KBM-7 (cell line): Measurements from ENCODE around the gene RPTOR.
"Not testable (repeated sequence)": the region's sequence is repeated elsewhere in the genome, so short reads cannot be mapped to it uniquely, and the experiment has no call there.

Experiments
- DNase-seq: peaks from one replicate; pipeline ENCODE4 v3.0.0-alpha.2; 2015
- in situ Hi-C: fragments of 300-500 bp; cut with MboI; formaldehyde crosslinking; loops from 2 replicates; pipeline ENCODE4 v1.14.3; 2020; ENCODE audit warnings: low sequenced_read_pairs, low pct_unique_long_range_greater_than_20kb, mixed read lengths

The RPTOR gene

GRCh38 chr17:80605326-80606066, 60.9 kb downstream of the RPTOR start:
- in situ Hi-C loops = no loop called here
- DNase-seq = peak; percentile 55

- DNase-seq = no peak
- in situ Hi-C loops = no loop called here
These were observed 63.7 kb downstream of the RPTOR start for GRCh38 chr17:80608326-80608725.

- in situ Hi-C loops = no loop called here
- DNase-seq = no peak
These were observed 65.1 kb downstream of the RPTOR start for GRCh38 chr17:80609757-80610156.

GRCh38 chr17:80611816-80612215, 67.2 kb downstream of the RPTOR start:
- in situ Hi-C loops = no loop called here
- no peak for DNase-seq

GRCh38 chr17:80612997-80613731, 68.5 kb downstream of the RPTOR start:
- in situ Hi-C loops = no loop called here

GRCh38 chr17:80613732-80614071, 69.1 kb downstream of the RPTOR start:
- DNase-seq = no peak
- in situ Hi-C loops = no loop called here

More at GRCh38 chr17:80612997-80613731, 68.5 kb downstream of the RPTOR start:
- DNase-seq = no peak

GRCh38 chr17:80614332-80615047, 69.9 kb downstream of the RPTOR start:
- no peak for DNase-seq
- in situ Hi-C loops = no loop called here

GRCh38 chr17:80615376-80615775, 70.7 kb downstream of the RPTOR start:
- in situ Hi-C loops = no loop called here
- no peak for DNase-seq

GRCh38 chr17:80616705-80617104, 72.1 kb downstream of the RPTOR start:
- DNase-seq = no peak
- in situ Hi-C loops = no loop called here

GRCh38 chr17:80618304-80618703, 73.7 kb downstream of the RPTOR start:
- in situ Hi-C loops = no loop called here

GRCh38 chr17:80619535-80620235, 75.0 kb downstream of the RPTOR start:
- in situ Hi-C loops = no loop called here
- DNase-seq = no peak

More at GRCh38 chr17:80618304-80618703, 73.7 kb downstream of the RPTOR start:
- no peak for DNase-seq

- no peak for DNase-seq
- in situ Hi-C loops = no loop called here
These were observed 76.8 kb downstream of the RPTOR start for GRCh38 chr17:80621335-80621996.

GRCh38 chr17:80621997-80622357, 77.3 kb downstream of the RPTOR start:
- DNase-seq = peak; percentile 11
- in situ Hi-C loops = no loop called here

GRCh38 chr17:80624864-80625263, 80.2 kb downstream of the RPTOR start:
- no peak for DNase-seq
- in situ Hi-C loops = no loop called here

GRCh38 chr17:80625627-80626026, 81.0 kb downstream of the RPTOR start:
- no peak for DNase-seq
- in situ Hi-C loops = no loop called here

- DNase-seq, in situ Hi-C loops: not testable (repeated sequence)
These were observed 84.2 kb downstream of the RPTOR start for GRCh38 chr17:80628881-80629280.

GRCh38 chr17:80629298-80630028, 84.8 kb downstream of the RPTOR start:
- in situ Hi-C loops = no loop called here

GRCh38 chr17:80630560-80631120, 86.0 kb downstream of the RPTOR start:
- DNase-seq = no peak
- in situ Hi-C loops = no loop called here

More at GRCh38 chr17:80629298-80630028, 84.8 kb downstream of the RPTOR start:
- no peak for DNase-seq
